Daoy (cell line): ENCODE data around the gene ZNF660. TPM values are rescaled to one million over a fixed set of nuclear protein-coding genes. Genes with fewer than 3 reads are reported as not detected.

ENCODE experiments used
- DNase-seq: peaks from one replicate; pipeline ENCODE4 v3.0.0-alpha.2; 2015; ENCODE audit warnings: low read depth
- total RNA-seq: library from RNA; depleted of rRNA; stranded (reverse); fragments of >200 nt; shearing (Covaris generic); gene quantifications from 2 replicates; pipeline ENCODE4 v1.2.3, GENCODE V29; 2014; rRNA removed

The ZNF660 gene
- total RNA-seq, 1 experiment from 2014 or later: 0.91 TPM

DNA sequence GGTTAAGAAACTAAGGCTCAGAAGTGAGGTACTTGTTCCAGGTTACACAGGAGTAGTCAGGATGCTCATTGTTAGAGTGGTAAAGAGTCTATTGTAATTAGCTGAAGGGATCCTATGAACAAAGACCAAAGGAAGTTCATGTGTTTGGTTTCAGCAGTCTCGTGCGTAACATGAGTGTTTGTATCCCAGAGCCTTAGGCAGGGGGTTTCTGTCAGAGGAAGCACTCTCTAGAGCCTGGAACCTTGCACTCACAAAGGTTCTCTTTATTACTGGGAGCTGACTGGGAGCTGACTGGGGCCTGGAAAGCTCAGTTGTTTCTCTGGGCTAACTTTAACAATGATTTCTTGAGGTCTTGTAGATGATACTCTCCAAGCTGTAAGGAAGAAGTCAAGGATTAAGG is 44.0 kb downstream of the ZNF660 start:
- no peak for DNase-seq

DNA sequence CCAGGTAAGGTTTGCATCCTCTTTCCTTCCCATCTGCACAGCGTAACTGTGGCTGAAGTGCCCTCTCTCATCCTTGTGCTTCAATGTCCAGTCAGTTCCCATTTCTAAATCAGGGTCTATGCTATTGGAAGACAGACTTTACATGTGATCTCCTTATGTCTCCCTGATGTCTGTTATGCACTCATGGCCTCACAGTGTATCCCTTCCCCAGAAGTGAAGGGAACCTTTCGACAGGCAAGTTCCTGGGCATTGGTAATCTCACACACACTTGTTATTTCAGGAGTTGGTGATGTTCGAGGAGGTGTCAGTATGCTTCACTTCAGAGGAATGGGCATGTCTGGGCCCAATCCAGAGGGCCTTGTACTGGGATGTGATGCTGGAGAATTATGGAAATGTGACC is 47.4 kb downstream of the ZNF660 start:
- DNase-seq: no peak

DNA sequence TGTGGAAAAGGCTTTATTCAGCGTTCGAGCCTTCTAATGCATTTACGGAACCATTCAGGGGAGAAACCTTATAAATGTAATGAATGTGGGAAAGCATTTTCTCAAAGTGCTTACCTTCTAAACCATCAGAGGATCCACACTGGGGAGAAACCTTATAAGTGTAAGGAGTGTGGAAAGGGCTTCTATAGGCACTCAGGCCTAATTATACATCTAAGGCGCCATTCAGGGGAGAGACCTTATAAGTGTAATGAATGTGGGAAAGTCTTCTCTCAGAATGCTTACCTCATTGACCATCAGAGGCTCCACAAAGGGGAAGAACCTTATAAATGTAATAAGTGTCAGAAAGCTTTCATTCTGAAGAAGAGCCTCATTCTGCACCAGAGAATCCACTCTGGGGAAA is 57.6 kb downstream of the ZNF660 start:
- no peak for DNase-seq

DNA sequence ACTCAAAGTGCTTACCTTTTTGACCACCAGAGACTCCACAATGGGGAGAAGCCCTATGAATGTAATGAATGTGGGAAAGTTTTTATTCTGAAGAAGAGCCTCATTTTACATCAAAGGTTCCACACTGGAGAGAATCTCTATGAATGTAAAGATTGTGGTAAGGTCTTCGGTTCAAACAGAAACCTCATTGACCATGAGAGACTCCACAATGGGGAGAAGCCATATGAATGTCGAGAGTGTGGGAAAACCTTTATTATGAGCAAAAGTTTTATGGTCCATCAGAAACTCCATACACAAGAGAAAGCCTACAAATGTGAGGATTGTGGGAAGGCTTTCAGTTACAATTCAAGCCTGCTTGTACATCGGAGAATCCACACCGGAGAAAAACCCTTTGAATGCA is 58.3 kb downstream of the ZNF660 start:
- DNase-seq: no peak

DNA sequence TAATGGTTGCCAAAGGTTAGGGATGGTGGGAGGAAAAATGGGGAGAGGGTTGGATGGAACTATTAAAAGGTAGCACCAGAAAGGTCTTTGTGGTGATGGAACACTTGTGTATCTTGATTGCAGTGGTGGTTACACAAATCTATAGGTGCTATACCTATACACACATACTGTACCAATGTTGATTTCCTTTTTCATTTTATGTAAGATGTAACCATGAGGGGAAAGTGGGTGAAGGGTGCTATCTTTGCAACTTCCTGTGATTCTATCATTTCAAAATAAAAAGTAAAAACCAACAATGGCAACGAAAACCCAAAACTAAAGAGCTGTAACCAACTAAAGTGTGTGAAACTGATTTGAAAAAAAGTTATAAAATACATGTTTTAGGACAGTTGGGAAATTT is 63.0 kb downstream of the ZNF660 start:
- DNase-seq: no peak

DNA sequence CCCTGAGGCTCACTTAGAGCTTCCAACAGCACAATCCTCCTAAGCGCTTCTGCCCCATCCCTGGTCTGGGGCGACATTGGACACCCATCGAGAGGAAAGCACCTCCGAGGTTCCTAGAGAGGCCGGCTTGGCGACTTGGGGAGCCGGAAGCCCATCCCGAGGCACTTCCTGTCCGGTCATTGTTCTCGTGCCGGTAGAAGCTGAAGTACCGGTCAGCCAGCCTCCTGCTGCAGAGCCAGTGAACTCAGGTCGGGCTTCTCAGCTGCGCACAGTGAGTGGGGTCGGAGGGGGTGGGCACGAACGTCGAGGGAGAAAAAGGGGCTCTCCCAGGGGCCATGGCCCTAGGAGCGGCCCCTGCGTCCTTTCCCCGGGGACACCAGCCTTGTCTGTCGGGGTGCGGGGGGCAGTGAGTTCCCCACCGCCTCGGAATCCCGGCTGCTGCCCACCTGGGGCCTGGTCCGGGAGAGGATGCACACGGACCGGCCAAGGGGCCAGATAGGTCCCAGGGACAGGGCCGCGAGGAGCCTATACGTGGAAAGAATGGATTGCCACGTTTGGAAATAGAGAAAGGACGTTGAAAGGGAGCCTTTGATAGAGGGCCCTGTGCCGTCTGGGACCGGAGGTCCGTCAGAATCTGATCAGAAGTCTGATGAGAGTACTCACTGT is 63.9 kb downstream of the ZNF660 start, which contains the start of gene ZNF35:
Gene ZNF35, plus strand, starts transcription at position 169 of the 666 bp plus-strand sequence. CDS start 2,336 bp downstream, outside the sequence.
- peak; percentile 85 for DNase-seq

Other genes starting within 250 kb of the ZNF660 start
- gene TCAIM, start 246.2 kb upstream of the ZNF660 start, total RNA-seq: 14.2 and 20.4 TPM in 2 replicates
- gene ZNF445, start 107.3 kb upstream of the ZNF660 start, total RNA-seq: 2.6 and 4.9 TPM in 2 replicates
- 2.1 and 2.2 TPM in 2 replicates for gene ZKSCAN7, start 29.8 kb upstream of the ZNF660 start, total RNA-seq
- 11.1 and 12.8 TPM in 2 replicates for gene ZNF197, start 40.1 kb downstream of the ZNF660 start, total RNA-seq
- gene ZNF35, start 63.8 kb downstream of the ZNF660 start, total RNA-seq: 13.7 and 17.4 TPM in 2 replicates
- gene ZNF502, start 127.7 kb downstream of the ZNF660 start, total RNA-seq: 3.6 and 5.7 TPM in 2 replicates
- 1.3 and 2.7 TPM in 2 replicates for gene ZNF501, start 144.7 kb downstream of the ZNF660 start, total RNA-seq
- gene KIAA1143, start 176.7 kb downstream of the ZNF660 start, total RNA-seq: 17.5 and 21.8 TPM in 2 replicates
- gene KIF15, start 176.8 kb downstream of the ZNF660 start, total RNA-seq: 20.4 and 38.3 TPM in 2 replicates